BE2C (cell line): Measurements from ENCODE around the gene IRF1.

Experiments
- DNase-seq: peaks from one replicate; pipeline ENCODE4 v3.0.0-alpha.2; 2020
- H3K27me3 ChIP-seq: fragments of 250-450 bp; sonication (Bioruptor Pico); 2 replicates; pipeline ENCODE4 v1.5.1; 2020; ENCODE audit warnings: mild to moderate bottlenecking
- H3K36me3 ChIP-seq: fragments of 250-450 bp; sonication (Bioruptor Pico); 2 replicates; pipeline ENCODE4 v1.5.1; 2020; ENCODE audit warnings: mild to moderate bottlenecking
- H3K4me1 ChIP-seq: fragments of 250-450 bp; sonication (Bioruptor Pico); 2 replicates; pipeline ENCODE4 v1.5.1; 2020
- H3K4me3 ChIP-seq: 2 replicates; pipeline ENCODE4 v1.5.1; 2011; ENCODE audit warnings: low read depth, low read length
- H3K9me3 ChIP-seq: fragments of 250-450 bp; sonication (Bioruptor Pico); 2 replicates; pipeline ENCODE4 v1.5.1; 2020
- TF ChIP-seq, protein P1 (sequence below): IDR thresholded peaks from 2 replicates; pipeline ENCODE4 v1.5.1; 2012; ENCODE audit warnings: mild to moderate bottlenecking, low read depth, low read length

The IRF1 gene

GRCh38 chr5:132457371-132458225, 33.0 kb downstream of the IRF1 start:
- no peak for DNase-seq
- Histone ChIP-seq H3K4me3 (no peak overlapping the region), H3K9me3 (no peaks in the 10 kb centered on the region; the same call in 1 of the 2 replicates), H3K36me3 (no peaks in the 10 kb centered on the region), H3K4me1 (no peaks in the 10 kb centered on the region), H3K27me3 (no peaks in the 10 kb centered on the region)
- TF ChIP-seq, protein P1, sequence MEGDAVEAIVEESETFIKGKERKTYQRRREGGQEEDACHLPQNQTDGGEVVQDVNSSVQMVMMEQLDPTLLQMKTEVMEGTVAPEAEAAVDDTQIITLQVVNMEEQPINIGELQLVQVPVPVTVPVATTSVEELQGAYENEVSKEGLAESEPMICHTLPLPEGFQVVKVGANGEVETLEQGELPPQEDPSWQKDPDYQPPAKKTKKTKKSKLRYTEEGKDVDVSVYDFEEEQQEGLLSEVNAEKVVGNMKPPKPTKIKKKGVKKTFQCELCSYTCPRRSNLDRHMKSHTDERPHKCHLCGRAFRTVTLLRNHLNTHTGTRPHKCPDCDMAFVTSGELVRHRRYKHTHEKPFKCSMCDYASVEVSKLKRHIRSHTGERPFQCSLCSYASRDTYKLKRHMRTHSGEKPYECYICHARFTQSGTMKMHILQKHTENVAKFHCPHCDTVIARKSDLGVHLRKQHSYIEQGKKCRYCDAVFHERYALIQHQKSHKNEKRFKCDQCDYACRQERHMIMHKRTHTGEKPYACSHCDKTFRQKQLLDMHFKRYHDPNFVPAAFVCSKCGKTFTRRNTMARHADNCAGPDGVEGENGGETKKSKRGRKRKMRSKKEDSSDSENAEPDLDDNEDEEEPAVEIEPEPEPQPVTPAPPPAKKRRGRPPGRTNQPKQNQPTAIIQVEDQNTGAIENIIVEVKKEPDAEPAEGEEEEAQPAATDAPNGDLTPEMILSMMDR, result no peak

GRCh38 chr5:132456987-132457361, 33.6 kb downstream of the IRF1 start:
- no peaks in the 10 kb centered on the region for H3K36me3 ChIP-seq
- no peaks in the 10 kb centered on the region; the same call in 1 of the 2 replicates for H3K9me3 ChIP-seq
- no peaks in the 10 kb centered on the region for H3K4me1 ChIP-seq
- TF ChIP-seq, protein P1, result no peak
- no peaks in the 10 kb centered on the region for H3K27me3 ChIP-seq
- DNase-seq, result no peak
- H3K4me3 ChIP-seq, result no peak overlapping the region

DNA sequence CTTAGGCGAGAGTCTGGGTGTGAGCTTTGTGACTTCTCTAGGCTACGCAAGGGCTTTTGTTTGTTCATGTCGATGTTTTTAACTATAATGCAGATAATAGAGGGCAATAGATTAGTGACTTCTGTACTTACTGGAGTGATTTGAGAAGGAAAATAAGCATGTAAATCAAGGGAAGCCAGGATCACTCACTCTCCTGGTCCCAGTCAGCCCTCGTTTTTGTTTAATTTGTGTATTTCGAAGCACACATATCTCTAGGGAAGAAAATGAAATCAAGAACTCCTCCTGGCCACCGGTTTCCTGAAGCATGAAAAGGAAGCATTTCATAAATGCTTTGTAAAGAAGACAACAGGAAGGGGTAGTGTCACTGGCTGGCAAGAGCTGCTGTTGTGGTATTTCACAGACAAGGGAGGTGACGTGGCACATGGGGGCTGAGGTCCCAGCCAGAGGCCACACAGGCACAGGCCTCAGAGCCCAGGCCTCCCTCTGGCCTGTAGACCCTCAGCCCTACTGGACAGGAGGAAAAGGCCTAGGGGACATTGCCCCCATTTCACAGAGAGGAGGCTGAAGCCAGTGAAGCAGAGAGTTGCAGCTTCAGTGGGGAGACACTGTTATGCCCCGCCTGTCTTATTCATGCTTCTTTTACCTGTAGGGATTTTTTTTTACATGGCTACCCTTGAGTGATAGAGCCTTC, 34.1 kb downstream of the IRF1 start:
- Histone ChIP-seq H3K36me3 (no peaks in the 10 kb centered on the region), H3K27me3 (no peaks in the 10 kb centered on the region), H3K9me3 (no peaks in the 10 kb centered on the region; the same call in 1 of the 2 replicates), H3K4me3 (no peak overlapping the region), H3K4me1 (no peaks in the 10 kb centered on the region)
- TF ChIP-seq, protein P1, result no peak
- no peak for DNase-seq

GRCh38 chr5:132455614-132456115, 34.9 kb downstream of the IRF1 start:
- H3K36me3 ChIP-seq, result no peaks in the 10 kb centered on the region
- DNase-seq, result no peak
- no peaks in the 10 kb centered on the region; the same call in 1 of the 2 replicates for H3K9me3 ChIP-seq
- H3K4me3 ChIP-seq, result no peak overlapping the region
- TF ChIP-seq, protein P1, result no peak
- H3K4me1 ChIP-seq, result no peaks in the 10 kb centered on the region
- H3K27me3 ChIP-seq, result no peaks in the 10 kb centered on the region

GRCh38 chr5:132454361-132454760, 36.2 kb downstream of the IRF1 start:
- H3K4me3 ChIP-seq, result no peak overlapping the region
- no peaks in the 10 kb centered on the region; the same call in 1 of the 2 replicates for H3K9me3 ChIP-seq
- H3K4me1 ChIP-seq, result no peaks in the 10 kb centered on the region
- H3K36me3 ChIP-seq, result no peaks in the 10 kb centered on the region
- no peaks in the 10 kb centered on the region for H3K27me3 ChIP-seq
- TF ChIP-seq, protein P1, result no peak
- DNase-seq, result no peak
